ENCODE results near the gene GPR142. TPM values are rescaled to one million over a fixed set of nuclear protein-coding genes. Genes with fewer than 3 reads are reported as not detected.

GPR142 gene
- total and polyA plus RNA-seq, 3 donors from 2014 or later = 0.51 to 0.87 (median 0.55) TPM

DNA sequence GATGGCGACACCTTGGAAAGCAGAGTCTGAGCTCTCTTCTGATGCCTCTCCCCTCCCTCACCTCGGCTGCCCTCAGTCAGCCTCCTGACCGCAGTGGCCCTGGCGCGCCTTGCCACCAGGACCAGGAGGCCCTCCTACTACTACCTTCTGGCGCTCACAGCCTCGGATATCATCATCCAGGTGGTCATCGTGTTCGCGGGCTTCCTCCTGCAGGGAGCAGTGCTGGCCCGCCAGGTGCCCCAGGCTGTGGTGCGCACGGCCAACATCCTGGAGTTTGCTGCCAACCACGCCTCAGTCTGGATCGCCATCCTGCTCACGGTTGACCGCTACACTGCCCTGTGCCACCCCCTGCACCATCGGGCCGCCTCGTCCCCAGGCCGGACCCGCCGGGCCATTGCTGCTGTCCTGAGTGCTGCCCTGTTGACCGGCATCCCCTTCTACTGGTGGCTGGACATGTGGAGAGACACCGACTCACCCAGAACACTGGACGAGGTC lies 4.4 kb downstream of the GPR142 start:
- H3K36me3 ChIP-seq (ENCODE audit: low read depth, missing control alignments) = no peaks in the 10 kb centered on the region
- H3K27ac ChIP-seq = no peak overlapping the region
- TF ChIP-seq CTCF (IDR thresholded peaks at IDR 0.05) (no peak), POLR2A (IDR thresholded peaks at IDR 0.05) (no peak)
- peaks cover 3% of the 10 kb centered on the region for H3K4me1 ChIP-seq
- WGBS, 2 donors = 93 to 97% methylated on average over 17 to 26 of the region's 26 CpGs
- H3K9me3 ChIP-seq = no peaks in the 10 kb centered on the region
- no peak overlapping the region for H3K4me3 ChIP-seq
- no peak for DNase-seq
- H3K27me3 ChIP-seq = no peaks in the 10 kb centered on the region
- intact Hi-C loops (cut with DNase I; ENCODE audit: low total_unique reads) = no loop called here

GRCh38 chr17:74372426-74372825 lies 5.1 kb downstream of the GPR142 start:
- no peak for DNase-seq
- Histone ChIP-seq H3K9me3 (no peaks in the 10 kb centered on the region), H3K27ac (no peak overlapping the region), H3K36me3 (ENCODE audit: low read depth, missing control alignments) (no peaks in the 10 kb centered on the region), H3K4me3 (no peak overlapping the region), H3K4me1 (peaks cover 3% of the 10 kb centered on the region), H3K27me3 (no peaks in the 10 kb centered on the region)
- intact Hi-C loops (cut with DNase I; ENCODE audit: low total_unique reads) = no loop called here
- TF ChIP-seq CTCF (IDR thresholded peaks at IDR 0.05) (no peak), POLR2A (IDR thresholded peaks at IDR 0.05) (no peak)
- 89 to 94% methylated on average over 3 to 9 of the region's 9 CpGs for WGBS, 2 donors

- WGBS, 2 donors = 85% methylated on average over 12 to 15 of the region's 15 CpGs
- Histone ChIP-seq H3K9me3 (no peaks in the 10 kb centered on the region), H3K27me3 (no peaks in the 10 kb centered on the region), H3K4me1 (no peaks in the 10 kb centered on the region), H3K4me3 (no peak overlapping the region), H3K36me3 (ENCODE audit: low read depth, missing control alignments) (no peaks in the 10 kb centered on the region), H3K27ac (no peak overlapping the region)
- TF ChIP-seq POLR2A (IDR thresholded peaks at IDR 0.05) (no peak), CTCF (IDR thresholded peaks at IDR 0.05) (no peak)
- intact Hi-C loops (cut with DNase I; ENCODE audit: low total_unique reads) = no loop called here
- no peak for DNase-seq
These were observed 6.7 kb downstream of the GPR142 start for GRCh38 chr17:74373838-74374606.

- TF ChIP-seq CTCF (IDR thresholded peaks at IDR 0.05) = no peak
- no peak for TF ChIP-seq POLR2A (IDR thresholded peaks at IDR 0.05)
- intact Hi-C loops (cut with DNase I; ENCODE audit: low total_unique reads) = no loop called here
- H3K4me3 ChIP-seq = no peak overlapping the region
- H3K36me3 ChIP-seq (ENCODE audit: low read depth, missing control alignments) = no peaks in the 10 kb centered on the region
- no peak for DNase-seq
- no peaks in the 10 kb centered on the region for H3K9me3 ChIP-seq
- peaks cover 6% of the 10 kb centered on the region for H3K4me1 ChIP-seq
- 92 to 95% methylated on average over 3 of the region's 3 CpGs for WGBS, 2 donors
- no peak overlapping the region for H3K27ac ChIP-seq
- H3K27me3 ChIP-seq = no peaks in the 10 kb centered on the region
These were observed 7.6 kb downstream of the GPR142 start for GRCh38 chr17:74374858-74375257.
